Panc1 (cell line): ENCODE data around the gene ZNRF3. TPM values are rescaled to one million over a fixed set of nuclear protein-coding genes. Genes with fewer than 3 reads are reported as not detected.

Experiments used
- ATAC-seq: fragments of 200-7000 bp; cut with Tn5 transposase; 2 replicates; pipeline ENCODE4 v1.9.1; 2020; ENCODE audit warnings: mild to moderate bottlenecking, moderate library complexity
- BruUV-seq: library from RNA; stranded (reverse); fragments of 400-500 nt; replicated peaks from 2 replicates; lab custom pipeline; 2021; lab: Mats Ljungman, UMichigan
- CTCF ChIA-PET: fragments of 300-600 bp; sonication (Branson Sonifier 250); formaldehyde crosslinking; loops from one replicate; lab custom pipeline; 2022; ENCODE audit warnings: antibody characterized with exemption; lab: Charles Lee
- POLR2A ChIA-PET: fragments of 300-600 bp; sonication (Branson Sonifier 250); formaldehyde crosslinking; loops from one replicate; lab custom pipeline; 2022; ENCODE audit warnings: antibody characterized with exemption; lab: Charles Lee
- DNase-seq: peaks from one replicate; pipeline ENCODE4 v3.0.0-alpha.2; 2010; ENCODE audit warnings: low read depth, low spot score
- H3K27ac ChIP-seq: 2 replicates; pipeline ENCODE4 v1.5.1; 2011; ENCODE audit warnings: mild to moderate bottlenecking, low read length, inconsistent platforms
- H3K27me3 ChIP-seq: fragments of 200-500 bp; sonication (Bioruptor generic); 2 replicates; pipeline ENCODE4 v1.6.0; 2014; ENCODE audit warnings: low read length, inconsistent platforms; ENCODE audit not compliant: control insufficient read depth, insufficient read depth
- H3K36me3 ChIP-seq: fragments of 200-500 bp; sonication (Bioruptor generic); 2 replicates; pipeline ENCODE4 v1.5.1; 2014; ENCODE audit warnings: inconsistent platforms, mild to moderate bottlenecking, low read length, moderate library complexity; ENCODE audit not compliant: control insufficient read depth, insufficient read depth
- H3K4me1 ChIP-seq: 2 replicates; pipeline ENCODE4 v1.5.1; 2011; ENCODE audit warnings: inconsistent platforms, mild to moderate bottlenecking, low read length, moderate library complexity; ENCODE audit not compliant: control insufficient read depth, insufficient read depth
- H3K4me3 ChIP-seq, 2 experiments: 2 replicates each; pipeline ENCODE4 v1.5.1; 2011 to 2012; ENCODE audit warnings: low read depth in 2 of 2, low read length in 2 of 2, mild to moderate bottlenecking in 2 of 2, inconsistent platforms in 1 of 2, moderate library complexity in 1 of 2
- H3K9me3 ChIP-seq: fragments of 200-500 bp; sonication (Bioruptor generic); 2 replicates; pipeline ENCODE4 v1.5.1; 2014; ENCODE audit warnings: low read depth, mild to moderate bottlenecking, inconsistent platforms, low read length, moderate library complexity; ENCODE audit not compliant: control insufficient read depth, insufficient read depth
- POLR2AphosphoS5 ChIP-seq: IDR thresholded peaks from 2 replicates; pipeline ENCODE4 v1.6.1; 2012; ENCODE audit warnings: mild to moderate bottlenecking, low read depth, low read length, moderate library complexity
- SIN3A ChIP-seq: IDR thresholded peaks from 2 replicates; pipeline ENCODE4 v1.6.1; 2012; ENCODE audit warnings: low read depth, mild to moderate bottlenecking, low read length, moderate library complexity, borderline replicate concordance; ENCODE audit not compliant: insufficient read depth
- TCF7L2 ChIP-seq: IDR thresholded peaks from 2 replicates; pipeline ENCODE4 v1.6.1; 2011; ENCODE audit warnings: mild to moderate bottlenecking, low read depth, low read length, inconsistent platforms
- in situ Hi-C: cut with HindIII; loops from 2 replicates; pipeline ENCODE4 v1.10.0; 2016; ENCODE audit warnings: low sequenced_read_pairs, low pct_unique_long_range_greater_than_20kb
- intact Hi-C: fragments of 100-400 bp; cut with micrococcal nuclease; formaldehyde crosslinking; loops from one replicate; pipeline ENCODE4 v1.10.0; 2022; ENCODE audit not compliant: unreplicated experiment
- total RNA-seq: library from RNA; stranded (reverse); gene quantifications from one replicate; pipeline ENCODE4 v1.2.1, GENCODE V29; 2021; ENCODE audit not compliant: unreplicated experiment
- TF ChIP-seq, protein P1 (sequence below): fragments of 450-650 bp; IDR thresholded peaks from 2 replicates; pipeline ENCODE4 v1.5.1; 2017; ENCODE audit warnings: mild to moderate bottlenecking
- TF ChIP-seq, protein P2 (sequence below), 2 experiments: IDR thresholded peaks; 2 replicates each; pipeline ENCODE4 v1.6.1; 2011 to 2012; ENCODE audit warnings: low read depth in 2 of 2, control low read depth in 1 of 2, low read length in 1 of 2, mild to moderate bottlenecking in 1 of 2, moderate library complexity in 1 of 2; ENCODE audit not compliant: insufficient read depth in 1 of 2

The ZNRF3 gene
- total RNA-seq, 1 experiment from 2014 or later: 7.3 TPM

DNA sequence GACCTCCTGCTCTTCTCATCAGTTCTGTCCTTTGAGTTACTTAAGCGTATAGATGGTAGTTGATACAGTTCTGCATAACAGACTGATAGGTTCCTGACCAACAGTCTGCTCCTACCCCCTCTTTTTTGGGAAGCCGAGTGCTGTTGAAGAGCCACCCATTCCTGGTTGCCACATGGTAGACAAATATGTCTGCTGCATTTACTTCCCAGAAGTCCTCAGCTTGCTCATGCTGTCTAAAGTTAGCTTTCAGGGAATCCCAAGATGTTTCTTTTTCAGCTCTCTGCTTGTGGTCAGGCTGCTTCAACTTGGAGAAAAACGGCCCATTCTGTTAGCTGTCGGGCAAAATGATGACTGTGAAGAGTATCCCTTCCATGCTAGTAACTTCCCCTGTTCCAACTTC is 129.6 kb downstream of the ZNRF3 start:
- TF ChIP-seq TCF7L2: no peak
- TF ChIP-seq SIN3A: no peak
- no peak for TF ChIP-seq POLR2AphosphoS5
- TF ChIP-seq, protein P1, sequence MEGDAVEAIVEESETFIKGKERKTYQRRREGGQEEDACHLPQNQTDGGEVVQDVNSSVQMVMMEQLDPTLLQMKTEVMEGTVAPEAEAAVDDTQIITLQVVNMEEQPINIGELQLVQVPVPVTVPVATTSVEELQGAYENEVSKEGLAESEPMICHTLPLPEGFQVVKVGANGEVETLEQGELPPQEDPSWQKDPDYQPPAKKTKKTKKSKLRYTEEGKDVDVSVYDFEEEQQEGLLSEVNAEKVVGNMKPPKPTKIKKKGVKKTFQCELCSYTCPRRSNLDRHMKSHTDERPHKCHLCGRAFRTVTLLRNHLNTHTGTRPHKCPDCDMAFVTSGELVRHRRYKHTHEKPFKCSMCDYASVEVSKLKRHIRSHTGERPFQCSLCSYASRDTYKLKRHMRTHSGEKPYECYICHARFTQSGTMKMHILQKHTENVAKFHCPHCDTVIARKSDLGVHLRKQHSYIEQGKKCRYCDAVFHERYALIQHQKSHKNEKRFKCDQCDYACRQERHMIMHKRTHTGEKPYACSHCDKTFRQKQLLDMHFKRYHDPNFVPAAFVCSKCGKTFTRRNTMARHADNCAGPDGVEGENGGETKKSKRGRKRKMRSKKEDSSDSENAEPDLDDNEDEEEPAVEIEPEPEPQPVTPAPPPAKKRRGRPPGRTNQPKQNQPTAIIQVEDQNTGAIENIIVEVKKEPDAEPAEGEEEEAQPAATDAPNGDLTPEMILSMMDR: no peak
- TF ChIP-seq, protein P2, sequence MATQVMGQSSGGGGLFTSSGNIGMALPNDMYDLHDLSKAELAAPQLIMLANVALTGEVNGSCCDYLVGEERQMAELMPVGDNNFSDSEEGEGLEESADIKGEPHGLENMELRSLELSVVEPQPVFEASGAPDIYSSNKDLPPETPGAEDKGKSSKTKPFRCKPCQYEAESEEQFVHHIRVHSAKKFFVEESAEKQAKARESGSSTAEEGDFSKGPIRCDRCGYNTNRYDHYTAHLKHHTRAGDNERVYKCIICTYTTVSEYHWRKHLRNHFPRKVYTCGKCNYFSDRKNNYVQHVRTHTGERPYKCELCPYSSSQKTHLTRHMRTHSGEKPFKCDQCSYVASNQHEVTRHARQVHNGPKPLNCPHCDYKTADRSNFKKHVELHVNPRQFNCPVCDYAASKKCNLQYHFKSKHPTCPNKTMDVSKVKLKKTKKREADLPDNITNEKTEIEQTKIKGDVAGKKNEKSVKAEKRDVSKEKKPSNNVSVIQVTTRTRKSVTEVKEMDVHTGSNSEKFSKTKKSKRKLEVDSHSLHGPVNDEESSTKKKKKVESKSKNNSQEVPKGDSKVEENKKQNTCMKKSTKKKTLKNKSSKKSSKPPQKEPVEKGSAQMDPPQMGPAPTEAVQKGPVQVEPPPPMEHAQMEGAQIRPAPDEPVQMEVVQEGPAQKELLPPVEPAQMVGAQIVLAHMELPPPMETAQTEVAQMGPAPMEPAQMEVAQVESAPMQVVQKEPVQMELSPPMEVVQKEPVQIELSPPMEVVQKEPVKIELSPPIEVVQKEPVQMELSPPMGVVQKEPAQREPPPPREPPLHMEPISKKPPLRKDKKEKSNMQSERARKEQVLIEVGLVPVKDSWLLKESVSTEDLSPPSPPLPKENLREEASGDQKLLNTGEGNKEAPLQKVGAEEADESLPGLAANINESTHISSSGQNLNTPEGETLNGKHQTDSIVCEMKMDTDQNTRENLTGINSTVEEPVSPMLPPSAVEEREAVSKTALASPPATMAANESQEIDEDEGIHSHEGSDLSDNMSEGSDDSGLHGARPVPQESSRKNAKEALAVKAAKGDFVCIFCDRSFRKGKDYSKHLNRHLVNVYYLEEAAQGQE (IDR thresholded peaks at IDR 0.05; ENCODE audit: insufficient read depth in 1 of 2, low read depth in 2 of 2, low read length in 1 of 2): no peak
- no peaks in the 10 kb centered on the region for H3K27me3 ChIP-seq
- no peaks in the 10 kb centered on the region for H3K9me3 ChIP-seq
- H3K4me3 ChIP-seq: no peak overlapping the region
- ChIA-PET POLR2A (no interaction called here), CTCF (no interaction called here)
- in situ Hi-C loops: no loop called here
- BruUV-seq: no TSS peak
- ATAC-seq (no peak), DNase-seq (no peak)
- no peaks in the 10 kb centered on the region for H3K4me1 ChIP-seq
- no peak overlapping the region for H3K27ac ChIP-seq
- H3K36me3 ChIP-seq: no peaks in the 10 kb centered on the region
- intact Hi-C loops: no loop called here

DNA sequence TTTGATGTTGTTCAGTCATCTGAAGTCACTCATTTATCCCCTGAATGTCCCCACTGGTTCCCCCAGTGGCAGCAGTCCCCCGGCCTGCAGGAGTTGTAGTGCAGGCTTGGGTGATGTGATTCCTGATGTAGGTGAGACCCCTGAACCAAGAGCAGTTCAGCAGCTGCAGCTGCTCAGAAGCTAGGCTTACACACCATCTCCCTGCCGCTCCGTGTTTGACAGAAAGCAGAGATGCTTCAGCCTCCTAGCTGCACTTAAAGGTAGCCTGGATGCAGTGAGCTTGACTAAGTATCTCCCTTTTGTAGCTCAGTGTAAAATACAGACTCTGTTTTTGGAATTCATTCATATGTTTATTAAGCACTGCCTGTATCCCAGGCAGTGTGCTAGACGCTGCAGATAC is 130.9 kb downstream of the ZNRF3 start:
- ATAC-seq: no peak
- Histone ChIP-seq H3K4me1 (no peaks in the 10 kb centered on the region), H3K27me3 (no peaks in the 10 kb centered on the region), H3K36me3 (no peaks in the 10 kb centered on the region), H3K9me3 (no peaks in the 10 kb centered on the region), H3K27ac (no peak overlapping the region), H3K4me3 (no peak overlapping the region)
- no TSS peak for BruUV-seq
- TF ChIP-seq, protein P2 (IDR thresholded peaks at IDR 0.05; ENCODE audit: insufficient read depth in 1 of 2, low read depth in 2 of 2, low read length in 1 of 2): no peak
- TF ChIP-seq, protein P1: no peak
- TF ChIP-seq POLR2AphosphoS5 (no peak), TCF7L2 (no peak), SIN3A (no peak)
- ChIA-PET CTCF (no interaction called here), POLR2A (no interaction called here)
- DNase-seq: no peak
- intact Hi-C loops: no loop called here
- in situ Hi-C loops: no loop called here
